SJCRH30 (cell line): ENCODE data around the gene ZZZ3. TPM values are rescaled to one million over a fixed set of nuclear protein-coding genes. Genes with fewer than 3 reads are reported as not detected.
"Not testable (repeated sequence)": the region's sequence is repeated elsewhere in the genome, so short reads cannot be mapped to it uniquely, and the experiment has no call there.

Source experiments
- DNase-seq, 2 experiments: peaks; one replicate each; pipeline ENCODE4 v3.0.0-alpha.2; 2015 to 2020
- H3K27ac ChIP-seq: fragments of 250-450 bp; sonication (Bioruptor Pico); 2 replicates; pipeline ENCODE4 v1.5.1; 2020; ENCODE audit warnings: mild to moderate bottlenecking, moderate library complexity
- H3K27me3 ChIP-seq: fragments of 250-450 bp; sonication (Bioruptor Pico); 2 replicates; pipeline ENCODE4 v1.5.1; 2020; ENCODE audit warnings: mild to moderate bottlenecking, moderate library complexity
- H3K36me3 ChIP-seq: fragments of 250-450 bp; sonication (Bioruptor Pico); 2 replicates; pipeline ENCODE4 v1.5.1; 2020; ENCODE audit warnings: mild to moderate bottlenecking, moderate library complexity
- H3K4me1 ChIP-seq: fragments of 250-450 bp; sonication (Bioruptor Pico); 2 replicates; pipeline ENCODE4 v1.5.1; 2020; ENCODE audit warnings: mild to moderate bottlenecking, moderate library complexity
- H3K4me3 ChIP-seq: fragments of 250-450 bp; sonication (Bioruptor Pico); 2 replicates; pipeline ENCODE4 v1.5.1; 2020; ENCODE audit warnings: mild to moderate bottlenecking, moderate library complexity
- H3K9me3 ChIP-seq: fragments of 250-450 bp; sonication (Bioruptor Pico); replicated peaks from 2 replicates; pipeline ENCODE4 v1.5.1; 2020; ENCODE audit warnings: mild to moderate bottlenecking, moderate library complexity
- total RNA-seq: library from RNA; depleted of rRNA; stranded (reverse); fragments of >200 nt; shearing (Covaris generic); gene quantifications from 2 replicates; pipeline ENCODE4 v1.2.3, GENCODE V29; 2014

ZZZ3 gene
- total RNA-seq, 1 experiment from 2014 or later: 63.6 TPM

- no peaks in the 10 kb centered on the region for H3K27me3 ChIP-seq
- H3K4me3 ChIP-seq: no peak overlapping the region
- H3K4me1 ChIP-seq: peaks cover 4% of the 10 kb centered on the region; the same call in 1 of the 2 replicates
- H3K27ac ChIP-seq: no peak overlapping the region
- H3K9me3 ChIP-seq: no peaks in the 10 kb centered on the region
- no peak for DNase-seq
- H3K36me3 ChIP-seq: peaks cover 4% of the 10 kb centered on the region
These were observed 2.3 kb downstream of the ZZZ3 start for GRCh38 chr1:77680173-77680572.

GRCh38 chr1:77678660-77679610, 3.5 kb downstream of the ZZZ3 start:
- Histone ChIP-seq H3K36me3 (peaks cover 4% of the 10 kb centered on the region), H3K4me3 (no peak overlapping the region), H3K27me3 (no peaks in the 10 kb centered on the region), H3K4me1 (peaks cover 4% of the 10 kb centered on the region; the same call in 1 of the 2 replicates), H3K27ac (no peak overlapping the region), H3K9me3 (no peaks in the 10 kb centered on the region)
- no peak for DNase-seq

GRCh38 chr1:77674807-77675206, 7.7 kb downstream of the ZZZ3 start:
- DNase-seq, H3K9me3 ChIP-seq, H3K27me3 ChIP-seq, H3K4me1 ChIP-seq, H3K4me3 ChIP-seq, H3K36me3 ChIP-seq, H3K27ac ChIP-seq: not testable (repeated sequence)

GRCh38 chr1:77673716-77674355, 8.6 kb downstream of the ZZZ3 start:
- Histone ChIP-seq H3K36me3 (peaks cover 4% of the 10 kb centered on the region), H3K4me3 (no peak overlapping the region), H3K4me1 (peaks cover 7% of the 10 kb centered on the region; the same call in 1 of the 2 replicates), H3K27ac (no peak overlapping the region), H3K27me3 (no peaks in the 10 kb centered on the region), H3K9me3 (no peaks in the 10 kb centered on the region)
- no peak for DNase-seq

GRCh38 chr1:77673030-77673429, 9.4 kb downstream of the ZZZ3 start:
- H3K9me3 ChIP-seq: no peaks in the 10 kb centered on the region
- no peak overlapping the region for H3K27ac ChIP-seq

GRCh38 chr1:77672374-77672773, 10.1 kb downstream of the ZZZ3 start:
- Histone ChIP-seq H3K4me3 (no peak overlapping the region), H3K36me3 (peaks cover 4% of the 10 kb centered on the region), H3K27ac (peak overlapping the region; percentile 24; the same call in 1 of the 2 replicates), H3K27me3 (no peaks in the 10 kb centered on the region), H3K9me3 (no peaks in the 10 kb centered on the region), H3K4me1 (peaks cover 7% of the 10 kb centered on the region; the same call in 1 of the 2 replicates)
- no peak for DNase-seq

More at GRCh38 chr1:77673030-77673429, 9.4 kb downstream of the ZZZ3 start:
- peaks cover 4% of the 10 kb centered on the region for H3K36me3 ChIP-seq
- no peak for DNase-seq
- peaks cover 7% of the 10 kb centered on the region; the same call in 1 of the 2 replicates for H3K4me1 ChIP-seq
- no peaks in the 10 kb centered on the region for H3K27me3 ChIP-seq
- no peak overlapping the region for H3K4me3 ChIP-seq

GRCh38 chr1:77671836-77672235, 10.6 kb downstream of the ZZZ3 start:
- Histone ChIP-seq H3K9me3 (no peaks in the 10 kb centered on the region), H3K4me1 (peaks cover 7% of the 10 kb centered on the region; the same call in 1 of the 2 replicates), H3K36me3 (peaks cover 4% of the 10 kb centered on the region), H3K27ac (peak overlapping the region; percentile 24; the same call in 1 of the 2 replicates), H3K4me3 (no peak overlapping the region), H3K27me3 (no peaks in the 10 kb centered on the region)
- no peak for DNase-seq

GRCh38 chr1:77670330-77670729, 12.1 kb downstream of the ZZZ3 start:
- H3K4me3 ChIP-seq: no peak overlapping the region
- no peaks in the 10 kb centered on the region for H3K27me3 ChIP-seq
- no peak for DNase-seq
- no peaks in the 10 kb centered on the region for H3K36me3 ChIP-seq
- H3K27ac ChIP-seq: no peak overlapping the region
- H3K9me3 ChIP-seq: no peaks in the 10 kb centered on the region
- peaks cover 7% of the 10 kb centered on the region; the same call in 1 of the 2 replicates for H3K4me1 ChIP-seq

GRCh38 chr1:77668924-77669449, 13.5 kb downstream of the ZZZ3 start:
- Histone ChIP-seq H3K4me3 (no peak overlapping the region), H3K9me3 (no peaks in the 10 kb centered on the region), H3K36me3 (no peaks in the 10 kb centered on the region), H3K27ac (no peak overlapping the region), H3K27me3 (no peaks in the 10 kb centered on the region), H3K4me1 (peaks cover 7% of the 10 kb centered on the region; the same call in 1 of the 2 replicates)
- no peak for DNase-seq

- no peak for DNase-seq
- Histone ChIP-seq H3K4me1 (no peaks in the 10 kb centered on the region), H3K27ac (no peak overlapping the region), H3K9me3 (no peaks in the 10 kb centered on the region), H3K4me3 (no peak overlapping the region), H3K36me3 (no peaks in the 10 kb centered on the region), H3K27me3 (no peaks in the 10 kb centered on the region)
These were observed 17.4 kb downstream of the ZZZ3 start for GRCh38 chr1:77664939-77665516.

- Histone ChIP-seq H3K4me1 (no peaks in the 10 kb centered on the region), H3K36me3 (peaks cover 3% of the 10 kb centered on the region; the same call in 1 of the 2 replicates), H3K27me3 (no peaks in the 10 kb centered on the region), H3K9me3 (no peaks in the 10 kb centered on the region), H3K4me3 (no peak overlapping the region), H3K27ac (no peak overlapping the region)
- no peak for DNase-seq
These were observed 20.8 kb downstream of the ZZZ3 start for GRCh38 chr1:77661696-77662095.

- peaks cover 3% of the 10 kb centered on the region; the same call in 1 of the 2 replicates for H3K36me3 ChIP-seq
- H3K4me3 ChIP-seq: no peak overlapping the region
- no peak overlapping the region for H3K27ac ChIP-seq
- DNase-seq: no peak
- no peaks in the 10 kb centered on the region for H3K27me3 ChIP-seq
- no peaks in the 10 kb centered on the region for H3K9me3 ChIP-seq
- H3K4me1 ChIP-seq: no peaks in the 10 kb centered on the region
These were observed 22.4 kb downstream of the ZZZ3 start for GRCh38 chr1:77659879-77660593.

GRCh38 chr1:77658271-77658670, 24.2 kb downstream of the ZZZ3 start:
- Histone ChIP-seq H3K4me1 (no peaks in the 10 kb centered on the region), H3K27ac (no peak overlapping the region), H3K36me3 (peaks cover 3% of the 10 kb centered on the region; the same call in 1 of the 2 replicates), H3K4me3 (no peak overlapping the region), H3K9me3 (no peaks in the 10 kb centered on the region), H3K27me3 (no peaks in the 10 kb centered on the region)
- no peak for DNase-seq

GRCh38 chr1:77655431-77655974, 27.0 kb downstream of the ZZZ3 start:
- H3K9me3 ChIP-seq: 0 out of 2 replicates have a peak, but pooled peaks cover 8% of the 10 kb centered on the region
- H3K4me1 ChIP-seq: no peaks in the 10 kb centered on the region
- peak in 1 of 2 experiments; percentile 45 for DNase-seq
- no peak overlapping the region for H3K4me3 ChIP-seq
- H3K36me3 ChIP-seq: peaks cover 12% of the 10 kb centered on the region; the same call in 1 of the 2 replicates
- H3K27me3 ChIP-seq: no peaks in the 10 kb centered on the region
- no peak overlapping the region for H3K27ac ChIP-seq
